ENCODE measurements around the gene HSD17B14.
"Not testable (repeated sequence)": the region's sequence is repeated elsewhere in the genome, so short reads cannot be mapped to it uniquely, and the experiment has no call there.

Gene HSD17B14

DNA sequence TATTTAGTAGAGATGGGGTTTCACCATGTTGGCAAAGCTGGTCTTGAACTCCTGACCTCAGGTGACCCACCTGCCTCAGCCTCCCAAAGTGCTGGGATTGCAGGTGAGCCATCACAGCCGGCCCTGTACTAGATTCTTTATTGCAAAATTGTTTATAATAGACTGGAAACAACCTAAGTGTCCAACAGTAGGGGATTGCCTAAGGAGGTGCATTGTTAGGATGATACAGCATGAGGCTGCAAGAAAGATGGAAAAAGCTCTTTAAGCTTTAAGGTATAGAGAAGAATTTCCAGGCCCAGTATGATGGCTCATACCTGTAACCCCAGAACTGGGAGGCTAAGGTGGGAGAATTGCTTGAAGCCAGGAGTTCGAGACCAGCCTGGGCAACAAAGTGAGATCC is 33.7 kb downstream of the HSD17B14 start:
- no peaks in the 10 kb centered on the region for H3K9me3 ChIP-seq (ENCODE audit: control insufficient read depth, low read length)
- H3K27me3 ChIP-seq (ENCODE audit: control insufficient read depth, insufficient read depth, low read length): no peaks in the 10 kb centered on the region
- no peak overlapping the region for H3K9ac ChIP-seq (ENCODE audit: low read length)
- no peak overlapping the region for H3K4me3 ChIP-seq (ENCODE audit: low read length)
- H3K36me3 ChIP-seq (ENCODE audit: control insufficient read depth, insufficient read depth, low read length): no peaks in the 10 kb centered on the region
- H3K4me1 ChIP-seq (ENCODE audit: control insufficient read depth, insufficient read depth, low read length): peaks cover 14% of the 10 kb centered on the region

DNA sequence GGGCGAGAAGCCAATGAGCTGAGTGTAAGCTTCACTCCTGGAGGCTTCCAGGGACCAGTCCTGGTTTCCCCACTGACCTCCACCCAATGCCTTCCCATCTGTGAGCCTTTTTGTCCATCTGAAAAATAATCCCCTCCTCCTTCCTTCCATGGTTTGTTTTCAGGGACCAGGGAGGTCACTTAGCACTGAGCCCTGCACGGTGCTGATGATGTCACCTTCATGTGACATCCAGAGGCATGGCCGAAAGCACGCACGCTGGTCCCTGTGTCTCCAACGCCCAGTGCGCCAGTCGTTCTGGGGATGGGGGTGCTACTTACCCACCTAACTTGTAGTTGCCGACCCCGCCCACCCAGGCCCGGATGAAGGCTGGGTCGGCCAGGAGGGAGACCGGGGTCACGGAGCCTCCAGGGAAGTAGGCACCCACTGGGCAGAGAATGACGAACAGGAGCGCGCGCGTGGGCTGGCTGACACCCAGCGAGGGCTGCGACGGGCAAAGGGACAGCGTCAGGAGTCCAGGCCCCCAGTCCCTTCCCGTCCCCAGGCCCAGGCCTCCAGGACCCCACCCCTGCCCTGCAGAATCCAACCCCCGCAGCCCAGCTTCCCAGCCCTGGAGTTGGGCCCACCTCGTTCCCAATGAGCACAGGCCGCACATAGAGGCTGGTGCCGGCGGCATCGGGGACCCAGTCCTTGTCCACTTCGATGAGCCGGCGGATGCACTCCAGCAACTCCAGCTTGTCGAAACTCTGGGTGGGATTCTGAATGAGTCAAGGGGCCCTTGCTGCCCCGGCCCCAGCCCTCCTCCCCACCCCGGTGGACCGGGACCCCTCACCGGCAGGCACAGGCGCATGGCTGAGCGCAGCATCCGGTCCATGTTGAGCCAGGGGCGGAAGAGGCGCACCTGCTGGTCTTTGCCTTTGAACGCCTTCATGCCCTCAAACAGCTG is 36.7 kb downstream of the HSD17B14 start:
- Histone ChIP-seq H3K4me3 (ENCODE audit: low read length) (no peak overlapping the region), H3K4me1 (ENCODE audit: control insufficient read depth, insufficient read depth, low read length) (peaks cover 10% of the 10 kb centered on the region), H3K36me3 (ENCODE audit: control insufficient read depth, insufficient read depth, low read length) (no peaks in the 10 kb centered on the region), H3K27me3 (ENCODE audit: control insufficient read depth, insufficient read depth, low read length) (no peaks in the 10 kb centered on the region), H3K9me3 (ENCODE audit: control insufficient read depth, low read length) (no peaks in the 10 kb centered on the region), H3K9ac (ENCODE audit: low read length) (no peak overlapping the region)

DNA sequence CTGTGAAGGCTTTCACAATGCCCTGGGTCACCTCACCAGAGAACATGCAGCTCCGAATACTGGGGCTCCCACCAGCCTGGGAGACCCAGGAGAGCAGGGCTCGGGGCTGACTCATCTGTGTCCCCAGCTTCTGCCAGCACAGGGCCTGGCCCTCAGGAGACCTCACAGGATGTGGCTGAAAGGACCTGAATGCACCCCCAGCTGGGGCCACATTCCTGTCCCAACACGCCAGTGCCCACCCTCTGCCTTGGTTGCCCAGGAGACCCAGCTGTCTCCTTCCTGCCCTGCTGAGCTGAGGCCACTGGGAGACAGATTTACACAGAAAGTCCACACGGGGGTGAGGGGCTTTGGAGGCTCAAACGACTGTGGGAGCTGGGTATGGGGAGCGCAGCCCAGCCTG is 37.4 kb downstream of the HSD17B14 start:
- no peak overlapping the region for H3K4me3 ChIP-seq (ENCODE audit: low read length)
- no peaks in the 10 kb centered on the region for H3K9me3 ChIP-seq (ENCODE audit: control insufficient read depth, low read length)
- no peaks in the 10 kb centered on the region for H3K27me3 ChIP-seq (ENCODE audit: control insufficient read depth, insufficient read depth, low read length)
- peaks cover 10% of the 10 kb centered on the region for H3K4me1 ChIP-seq (ENCODE audit: control insufficient read depth, insufficient read depth, low read length)
- H3K36me3 ChIP-seq (ENCODE audit: control insufficient read depth, insufficient read depth, low read length): no peaks in the 10 kb centered on the region
- no peak overlapping the region for H3K9ac ChIP-seq (ENCODE audit: low read length)

DNA sequence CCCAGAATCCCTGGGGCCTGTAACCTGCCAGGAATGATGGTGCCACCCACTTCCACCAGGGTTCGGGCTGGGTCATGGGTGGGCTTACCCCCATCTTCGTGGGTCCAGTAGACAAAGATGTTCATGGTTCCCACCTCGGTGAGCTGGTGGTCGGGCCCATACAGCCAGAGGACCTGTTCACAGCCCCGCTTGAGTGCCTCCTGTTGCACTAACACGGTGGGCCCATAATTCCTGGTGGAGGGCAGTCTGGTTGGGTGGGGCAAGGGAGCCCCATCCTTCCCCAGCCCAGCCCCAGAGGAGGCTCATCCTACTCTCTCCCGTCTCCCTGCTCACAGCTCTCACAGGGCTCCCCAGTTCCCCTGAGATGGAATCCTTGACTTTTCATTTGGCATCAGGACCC is 39.2 kb downstream of the HSD17B14 start:
- peaks cover 7% of the 10 kb centered on the region for H3K4me1 ChIP-seq (ENCODE audit: control insufficient read depth, insufficient read depth, low read length)
- no peaks in the 10 kb centered on the region for H3K36me3 ChIP-seq (ENCODE audit: control insufficient read depth, insufficient read depth, low read length)

DNA sequence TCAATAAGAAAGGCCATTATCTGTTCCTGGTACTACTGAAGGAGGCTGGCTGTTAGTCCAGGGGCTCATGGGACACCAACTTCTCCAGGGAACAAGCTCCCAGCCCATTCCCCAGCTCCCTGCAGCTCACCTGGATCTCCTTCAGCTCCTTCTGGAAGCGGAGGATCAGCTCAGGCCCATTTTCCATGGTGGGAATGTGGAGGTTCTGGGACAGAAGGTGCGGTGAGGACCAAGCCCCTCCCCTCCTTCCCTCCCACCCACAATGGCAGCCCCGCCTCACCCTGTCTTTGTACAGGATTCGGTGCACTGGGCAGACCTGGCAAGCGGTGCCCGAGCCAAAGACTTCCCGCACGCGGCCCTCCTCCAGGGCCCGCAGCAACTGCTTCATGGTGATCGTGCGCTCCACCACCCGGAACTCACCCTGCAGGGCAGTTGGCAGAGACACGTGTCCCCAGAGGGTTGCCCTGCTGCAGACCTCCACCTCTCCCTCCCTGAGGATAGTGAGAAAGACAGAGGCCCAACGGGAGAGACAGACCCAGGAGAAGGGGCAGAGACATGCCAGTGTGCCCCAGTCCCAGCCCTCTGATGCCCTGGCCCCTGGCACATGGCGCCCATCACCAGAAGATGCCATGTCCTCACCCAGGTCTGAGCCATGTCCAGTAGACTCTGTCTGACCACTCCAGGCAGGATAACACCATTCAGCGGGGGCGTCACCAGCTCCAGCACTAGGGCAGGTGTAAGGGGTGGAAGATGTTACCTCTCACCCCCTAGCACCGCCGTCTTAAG is 39.8 kb downstream of the HSD17B14 start:
- no peak overlapping the region for H3K9ac ChIP-seq (ENCODE audit: low read length)

More for the DNA sequence above, 39.2 kb downstream of the HSD17B14 start:
- H3K9me3 ChIP-seq (ENCODE audit: control insufficient read depth, low read length): no peaks in the 10 kb centered on the region
- H3K4me3 ChIP-seq (ENCODE audit: low read length): no peak overlapping the region
- H3K27me3 ChIP-seq (ENCODE audit: control insufficient read depth, insufficient read depth, low read length): no peaks in the 10 kb centered on the region
- no peak overlapping the region for H3K9ac ChIP-seq (ENCODE audit: low read length)

DNA sequence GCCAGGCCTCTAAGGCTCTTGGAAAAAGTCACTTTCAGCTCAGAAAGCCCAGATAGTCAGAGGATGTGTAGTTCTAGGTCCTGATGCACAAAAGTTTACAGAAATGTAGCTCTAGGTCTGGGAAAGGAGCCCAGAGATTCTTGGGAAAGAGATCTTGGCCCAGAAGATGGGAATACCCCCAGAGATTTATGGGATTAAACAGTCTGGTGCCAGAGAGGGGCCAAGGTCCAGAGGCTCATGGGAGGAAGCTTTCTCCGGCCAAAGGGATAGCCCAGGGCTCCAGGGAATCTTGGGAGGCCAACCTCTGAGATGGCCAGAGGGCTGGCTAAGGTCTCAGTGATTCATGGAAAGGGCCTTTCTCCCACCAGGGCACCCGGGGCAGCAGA is 40.6 kb downstream of the HSD17B14 start:
- Histone ChIP-seq H3K36me3 (ENCODE audit: control insufficient read depth, insufficient read depth, low read length) (no peaks in the 10 kb centered on the region), H3K4me3 (ENCODE audit: low read length) (no peak overlapping the region), H3K9ac (ENCODE audit: low read length) (peak overlapping the region; percentile 69)

More for the DNA sequence above, 39.8 kb downstream of the HSD17B14 start:
- Histone ChIP-seq H3K36me3 (ENCODE audit: control insufficient read depth, insufficient read depth, low read length) (no peaks in the 10 kb centered on the region), H3K4me3 (ENCODE audit: low read length) (no peak overlapping the region), H3K4me1 (ENCODE audit: control insufficient read depth, insufficient read depth, low read length) (peaks cover 6% of the 10 kb centered on the region), H3K27me3 (ENCODE audit: control insufficient read depth, insufficient read depth, low read length) (no peaks in the 10 kb centered on the region), H3K9me3 (ENCODE audit: control insufficient read depth, low read length) (no peaks in the 10 kb centered on the region)

DNA sequence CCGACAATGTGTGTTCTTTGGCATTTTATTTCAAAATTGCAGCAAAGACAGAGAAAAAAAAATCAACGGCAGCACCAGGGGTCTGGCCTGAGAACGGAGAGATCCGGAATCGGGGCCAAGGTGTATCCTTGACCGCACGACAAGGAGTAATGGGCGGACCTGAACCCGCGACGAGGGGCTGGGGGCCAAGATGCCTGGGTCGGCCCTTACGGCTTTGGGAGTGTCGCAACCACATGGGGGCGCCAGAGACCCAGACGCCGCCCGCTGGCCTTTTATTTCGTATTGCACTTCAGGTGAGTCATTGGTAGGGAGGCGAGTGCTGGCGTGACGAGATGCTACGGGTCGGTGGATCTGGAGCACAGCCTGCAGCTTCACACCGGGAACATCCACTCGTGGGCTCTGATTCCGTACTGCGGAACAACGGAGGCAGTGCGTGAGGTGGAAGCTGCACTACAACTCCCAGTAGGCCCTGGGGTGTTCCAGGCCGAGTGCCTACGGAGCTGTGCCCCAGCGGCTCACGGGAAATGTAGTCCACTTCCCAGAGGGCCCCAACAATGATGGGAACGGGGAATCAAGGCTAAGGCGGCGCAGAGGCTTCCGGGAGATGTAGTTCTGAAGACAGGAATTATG is 41.1 kb downstream of the HSD17B14 start:
- peak overlapping the region; percentile 69 for H3K9ac ChIP-seq (ENCODE audit: low read length)
- no peaks in the 10 kb centered on the region for H3K36me3 ChIP-seq (ENCODE audit: control insufficient read depth, insufficient read depth, low read length)

More for the DNA sequence above, 40.6 kb downstream of the HSD17B14 start:
- Histone ChIP-seq H3K9me3 (ENCODE audit: control insufficient read depth, low read length) (no peaks in the 10 kb centered on the region), H3K27me3 (ENCODE audit: control insufficient read depth, insufficient read depth, low read length) (no peaks in the 10 kb centered on the region), H3K4me1 (ENCODE audit: control insufficient read depth, insufficient read depth, low read length) (peaks cover 6% of the 10 kb centered on the region)

DNA sequence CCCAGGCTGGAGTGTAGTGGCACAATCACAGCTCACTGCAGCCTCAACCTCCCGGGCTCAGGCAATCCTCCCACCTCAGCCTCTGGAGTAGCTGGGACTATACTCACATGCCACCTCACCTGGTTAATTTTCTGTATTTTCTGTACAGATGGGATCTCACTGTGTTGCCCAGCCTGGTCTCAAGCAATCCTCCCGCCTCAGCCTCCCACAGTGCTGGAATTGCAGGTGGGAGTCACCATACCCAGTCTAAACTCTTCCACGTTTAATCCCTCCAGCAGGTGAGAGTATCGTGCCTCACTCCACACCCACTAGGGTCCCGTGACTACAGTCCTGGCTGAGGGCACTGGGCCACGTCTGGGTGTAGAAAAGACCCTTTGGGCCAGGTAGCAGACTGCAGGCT is 42.0 kb downstream of the HSD17B14 start:
- Histone ChIP-seq H3K9me3 (ENCODE audit: control insufficient read depth, low read length) (no peaks in the 10 kb centered on the region), H3K4me3 (ENCODE audit: low read length) (no peak overlapping the region), H3K9ac (ENCODE audit: low read length) (peak overlapping the region; percentile 69), H3K4me1 (ENCODE audit: control insufficient read depth, insufficient read depth, low read length) (peaks cover 6% of the 10 kb centered on the region), H3K27me3 (ENCODE audit: control insufficient read depth, insufficient read depth, low read length) (no peaks in the 10 kb centered on the region), H3K36me3 (ENCODE audit: control insufficient read depth, insufficient read depth, low read length) (no peaks in the 10 kb centered on the region)

More for the DNA sequence above, 41.1 kb downstream of the HSD17B14 start:
- Histone ChIP-seq H3K4me3 (ENCODE audit: low read length) (peak overlapping the region; percentile 22), H3K9me3 (ENCODE audit: control insufficient read depth, low read length) (no peaks in the 10 kb centered on the region), H3K27me3 (ENCODE audit: control insufficient read depth, insufficient read depth, low read length) (no peaks in the 10 kb centered on the region), H3K4me1 (ENCODE audit: control insufficient read depth, insufficient read depth, low read length) (peaks cover 6% of the 10 kb centered on the region)

DNA sequence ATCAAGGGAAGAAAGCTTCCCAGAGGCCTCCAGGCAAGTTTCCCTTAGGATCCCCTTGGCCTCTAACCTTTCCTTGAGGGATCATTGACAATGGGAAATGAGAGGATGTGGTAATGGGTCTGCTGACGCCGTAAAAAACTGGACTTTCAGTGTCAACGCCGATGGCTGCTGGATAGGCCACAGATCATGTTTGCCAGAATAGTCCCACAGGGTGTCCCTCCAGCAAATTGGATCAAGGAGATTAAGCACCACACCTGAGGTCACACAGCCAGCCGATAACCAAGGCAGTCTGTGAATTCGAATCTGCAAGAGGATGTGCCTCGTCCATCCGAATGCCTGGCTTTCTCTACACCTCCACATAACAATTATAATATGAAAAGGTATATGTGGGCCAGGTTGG is 43.0 kb downstream of the HSD17B14 start:
- peaks cover 6% of the 10 kb centered on the region for H3K4me1 ChIP-seq (ENCODE audit: control insufficient read depth, insufficient read depth, low read length)
- no peaks in the 10 kb centered on the region for H3K36me3 ChIP-seq (ENCODE audit: control insufficient read depth, insufficient read depth, low read length)
- H3K9ac ChIP-seq (ENCODE audit: low read length): no peak overlapping the region
- H3K9me3 ChIP-seq (ENCODE audit: control insufficient read depth, low read length): no peaks in the 10 kb centered on the region
- H3K27me3 ChIP-seq (ENCODE audit: control insufficient read depth, insufficient read depth, low read length): no peaks in the 10 kb centered on the region
- no peak overlapping the region for H3K4me3 ChIP-seq (ENCODE audit: low read length)

DNA sequence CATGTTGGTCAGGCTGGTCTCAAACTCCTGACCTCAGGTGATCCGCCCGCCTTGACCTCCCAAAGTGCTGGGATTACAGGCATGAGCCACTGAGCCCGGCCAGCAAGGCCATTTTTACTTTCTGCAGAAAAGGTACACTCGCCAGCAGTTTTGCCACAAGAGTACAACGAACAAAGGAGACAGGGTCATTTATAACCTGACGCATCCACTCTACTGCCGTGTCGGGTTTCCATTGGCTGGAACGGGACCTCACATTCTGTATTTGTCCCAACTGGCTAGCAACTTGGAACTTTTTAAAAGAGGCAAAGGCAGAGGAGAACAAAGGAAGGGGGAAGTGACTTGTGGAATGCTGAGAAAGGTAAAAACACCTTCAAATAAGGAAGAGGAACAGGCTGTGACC is 49.0 kb downstream of the HSD17B14 start:
- not testable (repeated sequence) for H3K4me1 ChIP-seq (ENCODE audit: control insufficient read depth, insufficient read depth, low read length); H3K4me3 ChIP-seq (ENCODE audit: low read length); H3K9me3 ChIP-seq (ENCODE audit: control insufficient read depth, low read length); H3K9ac ChIP-seq (ENCODE audit: low read length); H3K27me3 ChIP-seq (ENCODE audit: control insufficient read depth, insufficient read depth, low read length); H3K36me3 ChIP-seq (ENCODE audit: control insufficient read depth, insufficient read depth, low read length)

DNA sequence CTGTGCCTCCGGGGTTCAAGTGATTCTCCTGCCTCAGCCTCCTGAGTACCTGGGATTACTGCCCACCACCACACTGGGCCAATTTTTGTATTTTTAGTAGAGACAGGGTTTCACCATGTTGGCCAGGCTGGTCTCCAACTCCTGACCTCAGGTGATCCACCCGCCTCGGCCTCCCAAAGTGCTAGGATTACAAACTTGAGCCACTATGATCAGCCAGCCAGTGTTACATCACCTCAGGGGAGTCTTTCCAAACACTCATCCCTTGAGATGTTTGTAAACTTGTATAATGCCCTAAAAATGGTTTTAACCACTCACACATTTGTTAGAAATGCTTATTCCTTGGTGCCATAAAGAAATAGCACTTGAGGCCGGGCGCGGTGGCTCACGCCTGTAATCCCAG is 49.9 kb downstream of the HSD17B14 start:
- H3K4me1 ChIP-seq (ENCODE audit: control insufficient read depth, insufficient read depth, low read length); H3K9ac ChIP-seq (ENCODE audit: low read length); H3K36me3 ChIP-seq (ENCODE audit: control insufficient read depth, insufficient read depth, low read length); H3K27me3 ChIP-seq (ENCODE audit: control insufficient read depth, insufficient read depth, low read length); H3K4me3 ChIP-seq (ENCODE audit: low read length); H3K9me3 ChIP-seq (ENCODE audit: control insufficient read depth, low read length): not testable (repeated sequence)

DNA sequence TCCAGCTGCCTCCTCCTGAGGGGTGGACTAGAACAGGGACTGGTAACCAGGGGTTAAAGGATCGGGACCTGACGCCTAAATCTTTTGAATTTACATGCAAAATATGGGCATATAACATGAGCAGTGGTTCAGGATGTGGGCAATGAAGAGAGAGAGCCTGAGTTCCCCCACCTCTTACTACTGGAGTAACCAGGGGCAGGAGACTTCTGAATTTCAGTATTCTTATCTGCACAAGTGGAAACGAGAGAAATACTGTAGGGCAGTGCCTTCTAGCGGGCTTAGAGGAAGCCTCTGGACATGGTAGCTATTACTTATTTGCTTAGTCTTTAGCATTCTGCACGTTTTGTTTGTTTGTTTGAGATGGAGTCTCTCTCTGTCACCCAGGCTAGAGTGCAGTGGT is 51.8 kb downstream of the HSD17B14 start:
- Histone ChIP-seq H3K4me3 (ENCODE audit: low read length) (no peak overlapping the region), H3K9me3 (ENCODE audit: control insufficient read depth, low read length) (no peaks in the 10 kb centered on the region), H3K9ac (ENCODE audit: low read length) (no peak overlapping the region)

More for the DNA sequence above, 51.8 kb downstream of the HSD17B14 start:
- Histone ChIP-seq H3K4me1 (ENCODE audit: control insufficient read depth, insufficient read depth, low read length) (peaks cover 21% of the 10 kb centered on the region), H3K36me3 (ENCODE audit: control insufficient read depth, insufficient read depth, low read length) (no peaks in the 10 kb centered on the region), H3K27me3 (ENCODE audit: control insufficient read depth, insufficient read depth, low read length) (no peaks in the 10 kb centered on the region)

Measured in mucosa of stomach (tissue), 1 donor.